HepG2 (cell line): Measurements from ENCODE around the gene FAM222A. TPM values are rescaled to one million over a fixed set of nuclear protein-coding genes. Genes with fewer than 3 reads are reported as not detected.

Experiments
- ATAC-seq: fragments of 200-7000 bp; cut with Tn5 transposase; 3 replicates; pipeline ENCODE4 v1.9.1; 2020; ENCODE audit warnings: mild to moderate bottlenecking, moderate library complexity
- BruUV-seq: library from RNA; stranded (reverse); fragments of 400-500 nt; replicated peaks from 2 replicates; lab custom pipeline; 2021; lab: Mats Ljungman, UMichigan
- CTCF ChIA-PET: fragments of 300-600 bp; formaldehyde crosslinking; extraction: SDS; loops from one replicate; lab custom pipeline; 2021; ENCODE audit warnings: low total read pairs, inconsistent platforms, low intra/inter-chr PET ratio; lab: Yijun Ruan, JAX
- POLR2A ChIA-PET: fragments of 350-600 bp; sonication (Branson Sonifier 250); formaldehyde crosslinking; loops from one replicate; lab custom pipeline; 2020; ENCODE audit warnings: antibody characterized with exemption, inconsistent platforms; lab: Yijun Ruan, JAX
- DNase-seq: peaks from one replicate; pipeline ENCODE4 v3.0.0-alpha.2; 2015; ENCODE audit warnings: low spot score
- FAIRE-seq: peaks from 3 replicates; lab custom pipeline; 2011; peaks lifted over from hg19 to GRCh38; lab: Jason Lieb, UNC
- H2AFZ ChIP-seq: one replicate; pipeline ENCODE4 v1.6.1; 2011; ENCODE audit warnings: low read length, inconsistent platforms
- H3K27ac ChIP-seq: fragments of 300-600 bp; 3 replicates; pipeline ENCODE4 v1.8.0; 2011; ENCODE audit warnings: mixed run types, mild to moderate bottlenecking, mixed read lengths, low read length, inconsistent platforms; ENCODE audit not compliant: insufficient read depth; ENCODE audit errors: extremely low read length
- H3K27me3 ChIP-seq, 2 experiments: fragments of 200-600 bp in 1 of 2; 2 replicates in 1 of 2; 3 replicates in 1 of 2; pipeline versions ENCODE4 v1.6.0 to v1.8.0; 2011; ENCODE audit warnings: low read length in 2 of 2, mild to moderate bottlenecking in 2 of 2, moderate library complexity in 2 of 2, inconsistent platforms in 1 of 2; ENCODE audit not compliant: insufficient read depth in 2 of 2, control insufficient read depth in 1 of 2
- H3K36me3 ChIP-seq, 2 experiments: fragments of 200-600 bp in 1 of 2; replicated peaks in 1 of 2; 2 replicates in 1 of 2; 3 replicates in 1 of 2; pipeline versions ENCODE4 v1.5.1 to v1.8.0; 2011; ENCODE audit warnings: low read length in 2 of 2, inconsistent platforms in 1 of 2; ENCODE audit not compliant: insufficient read depth in 2 of 2, control insufficient read depth in 1 of 2
- H3K4me1 ChIP-seq: 2 replicates; pipeline ENCODE4 v1.5.1; 2012; ENCODE audit warnings: low read length, inconsistent platforms; ENCODE audit not compliant: insufficient read depth
- H3K4me2 ChIP-seq: 2 replicates; pipeline ENCODE4 v1.6.0; 2011; ENCODE audit warnings: low read depth, low read length, inconsistent platforms
- H3K4me3 ChIP-seq, 3 experiments: fragments of 200-600 bp in 1 of 3; sonication (generic), shearing (Covaris generic) in 1 of 3; replicated peaks in 1 of 3; 2 replicates each; pipeline ENCODE4 v1.5.1; 2011 to 2016; ENCODE audit warnings: low read length in 3 of 3, inconsistent platforms in 2 of 3, low read depth in 2 of 3, mild to moderate bottlenecking in 2 of 3, control low read depth in 1 of 3, mixed read lengths in 1 of 3; ENCODE audit not compliant: insufficient read depth in 1 of 3
- H3K79me2 ChIP-seq: one replicate; pipeline ENCODE4 v1.6.1; 2011; ENCODE audit warnings: low read length, inconsistent platforms; ENCODE audit not compliant: insufficient read depth
- H3K9ac ChIP-seq: 2 replicates; pipeline ENCODE4 v1.6.0; 2011; ENCODE audit warnings: mild to moderate bottlenecking, low read depth, low read length, inconsistent platforms; ENCODE audit not compliant: insufficient read depth
- H3K9me3 ChIP-seq: 2 replicates; pipeline ENCODE4 v1.5.1; 2012; ENCODE audit warnings: mild to moderate bottlenecking, low read length
- H4K20me1 ChIP-seq: 2 replicates; pipeline ENCODE4 v1.6.0; 2011; ENCODE audit warnings: inconsistent platforms, mild to moderate bottlenecking, low read length, moderate library complexity; ENCODE audit not compliant: insufficient read depth
- ADNP ChIP-seq: sonication (generic); formaldehyde crosslinking; IDR thresholded peaks from 2 replicates; pipeline ENCODE4 v1.4.0; 2020; ENCODE audit warnings: missing genetic modification reagents
- FOXA1 ChIP-seq, 2 experiments: fragments of 450-650 bp in 1 of 2; sonication (generic) in 1 of 2; formaldehyde crosslinking in 1 of 2; IDR thresholded peaks; 2 replicates each; pipeline versions ENCODE4 v1.4.0 to v1.6.1; 2016 to 2020; ENCODE audit warnings: missing genetic modification reagents in 1 of 2
- HDAC2 ChIP-seq: sonication (generic); formaldehyde crosslinking; IDR thresholded peaks from 2 replicates; pipeline ENCODE4 v1.4.0; 2020; ENCODE audit warnings: missing genetic modification reagents
- HMG20A ChIP-seq: IDR thresholded peaks from 2 replicates; pipeline ENCODE4 v1.6.1; 2016; ENCODE audit warnings: borderline replicate concordance
- MAF1 ChIP-seq: sonication (generic); formaldehyde crosslinking; IDR thresholded peaks from 2 replicates; pipeline ENCODE4 v1.5.0; 2020; ENCODE audit warnings: missing genetic modification reagents, borderline replicate concordance
- MAFF ChIP-seq: IDR thresholded peaks from 2 replicates; pipeline ENCODE4 v1.6.1; 2011; ENCODE audit warnings: low read depth, low read length, improper control_type of control experiment
- TAF1 ChIP-seq: sonication (generic); formaldehyde crosslinking; IDR thresholded peaks from 2 replicates; pipeline ENCODE4 v1.4.0; 2020; ENCODE audit warnings: missing genetic modification reagents
- ZNF317 ChIP-seq: sonication (generic); formaldehyde crosslinking; IDR thresholded peaks from 2 replicates; pipeline ENCODE4 v1.5.0; 2020; ENCODE audit warnings: mild to moderate bottlenecking, missing genetic modification reagents
- ZNF501 ChIP-seq: sonication (generic); formaldehyde crosslinking; IDR thresholded peaks from 2 replicates; pipeline ENCODE4 v1.5.1; 2020; ENCODE audit warnings: mild to moderate bottlenecking, moderate library complexity, missing genetic modification reagents
- ZNF713 ChIP-seq: sonication (generic); formaldehyde crosslinking; IDR thresholded peaks from 2 replicates; pipeline ENCODE4 v1.4.0; 2020; ENCODE audit warnings: mild to moderate bottlenecking, missing genetic modification reagents
- ZNF788 ChIP-seq: sonication (generic); formaldehyde crosslinking; IDR thresholded peaks from 2 replicates; pipeline ENCODE4 v1.5.0; 2020; ENCODE audit warnings: mild to moderate bottlenecking, missing genetic modification reagents, borderline replicate concordance
- WGBS: methylation state at CpG from one replicate; pipeline ENCODE4 v1.1.6; 2017; ENCODE audit warnings: low lambda C conversion rate; 5-methylcytosine and 5-hydroxymethylcytosine counted together
- in situ Hi-C: cut with HindIII; loops from 2 replicates; pipeline ENCODE4 v1.10.0; 2017; ENCODE audit warnings: low pct_unique_long_range_greater_than_20kb; ENCODE audit not compliant: extremely low pct_ligation_motif_present
- intact Hi-C: fragments of 100-400 bp; cut with micrococcal nuclease; formaldehyde crosslinking; loops from one replicate; pipeline ENCODE4 v1.10.0; 2022; ENCODE audit not compliant: unreplicated experiment
- polyA plus RNA-seq, 8 experiments: library from polyadenylated mRNA; depleted of rRNA in 3 of 8; stranded (reverse) in 7 of 8; unstranded in 1 of 8; fragments of >200 nt; fragmentation: Illumina TruSeq in 4 of 8; extraction: Trizol in 4 of 8; gene quantifications; 2 replicates each; pipeline versions ENCODE4 v1.2.1 to v1.2.3, GENCODE V29; 2011 to 2016; ENCODE audit warnings: low read depth in 4 of 8, missing spikeins in 1 of 8, mixed read lengths in 1 of 8; ENCODE audit not compliant: insufficient read depth in 1 of 8
- total RNA-seq, 5 experiments: library from RNA; depleted of rRNA; stranded (reverse); fragments of >200 nt; fragmentation: Illumina TruSeq; extraction: Trizol; gene quantifications; 2 replicates each; pipeline ENCODE4 v1.2.3, GENCODE V29; 2016; ENCODE audit warnings: low read depth in 1 of 5
- TF ChIP-seq, protein P1 (sequence below): sonication (generic); formaldehyde crosslinking; IDR thresholded peaks from 2 replicates; pipeline ENCODE4 v1.8.0; 2022; ENCODE audit warnings: missing genetic modification reagents, low read depth, mild to moderate bottlenecking, borderline replicate concordance
- TF ChIP-seq, protein P2 (sequence below): sonication (generic); formaldehyde crosslinking; IDR thresholded peaks from 2 replicates; pipeline ENCODE4 v1.8.1; 2023; ENCODE audit warnings: mild to moderate bottlenecking, moderate library complexity, missing genetic modification reagents
- TF ChIP-seq, protein P3 (sequence below): IDR thresholded peaks from 2 replicates; pipeline ENCODE4 v1.6.1; 2016; ENCODE audit warnings: mild to moderate bottlenecking
- TF ChIP-seq, protein P4 (sequence below): IDR thresholded peaks from 2 replicates; pipeline ENCODE4 v1.6.1; 2016; ENCODE audit warnings: missing genetic modification reagents, missing compliant biosample characterization
- TF ChIP-seq, protein P5 (sequence below): sonication (generic); formaldehyde crosslinking; IDR thresholded peaks from 2 replicates; pipeline ENCODE4 v1.5.0; 2020; ENCODE audit warnings: missing genetic modification reagents

The FAM222A gene
- total and polyA plus RNA-seq, 2 of the 13 experiments (the other 11 are each of a cell fraction or from before 2014, with no cell fraction given): 2.7 to 9.6 TPM

DNA sequence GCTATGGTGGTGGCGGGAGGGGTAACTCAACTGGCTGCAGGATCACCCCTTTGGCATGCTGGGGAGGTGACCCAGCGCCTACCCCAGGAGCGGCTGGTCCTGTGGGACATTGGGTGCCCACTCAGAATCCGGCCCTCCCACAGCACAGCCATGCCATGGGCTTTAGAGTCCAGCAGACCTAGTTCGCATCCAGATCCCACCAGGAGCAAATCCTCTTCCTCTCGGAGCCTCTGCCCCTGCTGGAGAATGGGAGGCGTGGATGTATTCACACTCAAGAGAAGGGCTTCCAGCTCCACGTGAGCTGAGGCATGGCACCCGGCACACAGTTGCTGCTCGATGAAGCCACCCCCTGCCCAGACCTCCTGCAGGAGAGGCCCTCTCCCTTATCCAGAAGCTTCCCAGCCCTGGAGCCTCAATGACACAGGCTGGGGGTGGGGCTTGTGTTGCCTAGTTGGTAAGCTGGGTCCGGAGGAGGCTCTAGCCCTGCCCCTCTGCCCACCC, 17.7 kb downstream of the FAM222A start:
- no TSS peak for BruUV-seq
- Histone ChIP-seq H2AFZ (no peak overlapping the region), H3K4me3 (no peak overlapping the region), H3K79me2 (peaks cover 16% of the 10 kb centered on the region), H3K4me2 (no peak overlapping the region), H3K27me3 (no peaks in the 10 kb centered on the region), H3K9ac (no peak overlapping the region), H3K9me3 (no peaks in the 10 kb centered on the region), H4K20me1 (no peaks in the 10 kb centered on the region), H3K36me3 (peaks cover 0 to 7% of the 10 kb centered on the region in 2 experiments; a peak in 1 of 5 replicates), H3K27ac (no peak overlapping the region), H3K4me1 (peaks cover 68% of the 10 kb centered on the region)
- ChIA-PET CTCF (no interaction called here), POLR2A (no interaction called here)
- DNase-seq: no peak
- ATAC-seq: no peak
- TF ChIP-seq, protein P1, sequence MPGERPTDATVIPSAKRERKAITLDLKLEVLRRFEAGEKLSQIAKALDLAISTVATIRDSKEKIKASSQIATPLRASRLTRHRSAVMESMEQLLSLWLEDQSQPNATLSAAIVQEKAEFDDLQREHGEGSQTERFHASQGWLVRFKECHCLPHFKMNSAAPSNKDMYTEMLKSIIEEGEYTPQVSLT (CRISPR knock-in tag): no peak
- TF ChIP-seq MAFF (no peak), ZNF317 (CRISPR knock-in tag) (no peak), ZNF788 (CRISPR knock-in tag) (no peak), HDAC2 (CRISPR knock-in tag) (no peak), TAF1 (no peak), FOXA1 (IDR thresholded peaks at IDR 0.05) (no peak), FOXA1 (CRISPR knock-in tag; IDR thresholded peaks at IDR 0.05) (no peak), HMG20A (CRISPR knock-in tag) (no peak)
- intact Hi-C loops (no loop called here), in situ Hi-C loops (no loop called here)
- no peak for FAIRE-seq
- WGBS: 89% methylated on average over 1 of the region's 11 CpGs

DNA sequence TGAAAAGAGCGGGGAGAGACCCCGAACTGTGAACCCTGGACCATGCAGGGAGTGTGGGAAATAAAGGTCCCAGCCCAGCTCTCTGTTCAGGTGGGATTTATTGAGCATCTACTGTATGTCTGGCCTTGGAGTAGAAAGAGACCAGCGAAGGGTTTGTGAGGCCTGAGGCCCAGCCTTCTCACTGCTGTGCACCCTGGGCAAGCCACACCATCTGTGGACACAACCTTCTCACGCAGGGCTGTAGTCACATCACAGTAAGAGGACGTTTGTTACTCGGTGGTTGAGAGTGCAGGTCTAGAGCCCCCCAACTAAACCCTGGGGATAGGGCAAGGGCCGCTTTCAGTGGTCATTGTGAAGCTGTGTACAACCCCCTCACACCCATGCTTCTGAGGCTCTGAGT, 18.2 kb downstream of the FAM222A start:
- CTCF ChIA-PET: no interaction called here
- TF ChIP-seq, protein P2, sequence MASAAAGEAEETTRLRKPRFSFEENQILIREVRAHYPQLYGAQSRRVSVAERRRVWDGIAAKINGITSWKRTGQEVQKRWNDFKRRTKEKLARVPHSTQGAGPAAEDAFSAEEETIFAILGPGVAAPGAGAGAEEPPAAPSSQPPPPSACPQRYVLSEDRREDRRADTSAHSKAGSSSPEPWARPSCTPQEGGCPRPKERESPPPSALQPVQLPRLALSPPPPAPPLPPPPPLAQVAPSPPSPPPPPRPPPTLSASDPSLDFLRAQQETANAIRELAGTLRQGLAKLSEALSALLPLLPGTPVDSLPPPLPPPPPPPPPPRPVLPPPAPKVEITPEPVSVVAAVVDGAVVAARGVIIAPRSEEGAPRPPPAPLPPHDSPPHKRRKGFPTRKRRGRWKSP (CRISPR knock-in tag): no peak
- no peak for TF ChIP-seq ADNP (CRISPR knock-in tag)
- TF ChIP-seq ZNF501: no peak
- TF ChIP-seq, protein P3, sequence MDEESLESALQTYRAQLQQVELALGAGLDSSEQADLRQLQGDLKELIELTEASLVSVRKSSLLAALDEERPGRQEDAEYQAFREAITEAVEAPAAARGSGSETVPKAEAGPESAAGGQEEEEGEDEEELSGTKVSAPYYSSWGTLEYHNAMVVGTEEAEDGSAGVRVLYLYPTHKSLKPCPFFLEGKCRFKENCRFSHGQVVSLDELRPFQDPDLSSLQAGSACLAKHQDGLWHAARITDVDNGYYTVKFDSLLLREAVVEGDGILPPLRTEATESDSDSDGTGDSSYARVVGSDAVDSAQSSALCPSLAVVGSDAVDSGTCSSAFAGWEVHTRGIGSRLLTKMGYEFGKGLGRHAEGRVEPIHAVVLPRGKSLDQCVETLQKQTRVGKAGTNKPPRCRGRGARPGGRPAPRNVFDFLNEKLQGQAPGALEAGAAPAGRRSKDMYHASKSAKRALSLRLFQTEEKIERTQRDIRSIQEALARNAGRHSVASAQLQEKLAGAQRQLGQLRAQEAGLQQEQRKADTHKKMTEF: no peak
- TF ChIP-seq, protein P4, sequence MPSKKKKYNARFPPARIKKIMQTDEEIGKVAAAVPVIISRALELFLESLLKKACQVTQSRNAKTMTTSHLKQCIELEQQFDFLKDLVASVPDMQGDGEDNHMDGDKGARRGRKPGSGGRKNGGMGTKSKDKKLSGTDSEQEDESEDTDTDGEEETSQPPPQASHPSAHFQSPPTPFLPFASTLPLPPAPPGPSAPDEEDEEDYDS: no peak
- no peak for TF ChIP-seq MAF1 (CRISPR knock-in tag)
- TF ChIP-seq, protein P5, sequence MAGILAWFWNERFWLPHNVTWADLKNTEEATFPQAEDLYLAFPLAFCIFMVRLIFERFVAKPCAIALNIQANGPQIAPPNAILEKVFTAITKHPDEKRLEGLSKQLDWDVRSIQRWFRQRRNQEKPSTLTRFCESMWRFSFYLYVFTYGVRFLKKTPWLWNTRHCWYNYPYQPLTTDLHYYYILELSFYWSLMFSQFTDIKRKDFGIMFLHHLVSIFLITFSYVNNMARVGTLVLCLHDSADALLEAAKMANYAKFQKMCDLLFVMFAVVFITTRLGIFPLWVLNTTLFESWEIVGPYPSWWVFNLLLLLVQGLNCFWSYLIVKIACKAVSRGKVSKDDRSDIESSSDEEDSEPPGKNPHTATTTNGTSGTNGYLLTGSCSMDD (CRISPR knock-in tag): no peak
- no peak for TF ChIP-seq ZNF713

More for the DNA sequence above, 18.2 kb downstream of the FAM222A start:
- POLR2A ChIA-PET: no interaction called here
- Histone ChIP-seq H2AFZ (no peak overlapping the region), H3K4me3 (no peak overlapping the region), H3K4me1 (peaks cover 68% of the 10 kb centered on the region), H3K9me3 (no peaks in the 10 kb centered on the region), H3K27ac (no peak overlapping the region), H3K4me2 (no peak overlapping the region), H3K36me3 (peaks cover 0 to 7% of the 10 kb centered on the region in 2 experiments; a peak in 1 of 5 replicates), H3K79me2 (peaks cover 12% of the 10 kb centered on the region), H4K20me1 (no peaks in the 10 kb centered on the region), H3K27me3 (no peaks in the 10 kb centered on the region), H3K9ac (no peak overlapping the region)
- no TSS peak for BruUV-seq
- 90% methylated on average over 7 of the region's 7 CpGs for WGBS
- in situ Hi-C loops (no loop called here), intact Hi-C loops (no loop called here)
- no peak for DNase-seq
- FAIRE-seq: no peak
- ATAC-seq: no peak
